Bronchial smooth muscle cell (primary cell): ENCODE measurements around the gene DNAJB11. TPM values are rescaled to one million over a fixed set of nuclear protein-coding genes. Genes with fewer than 3 reads are reported as not detected.

Experiments
- total RNA-seq: library from RNA; depleted of rRNA; stranded (reverse); fragments of >200 nt; gene quantifications from 2 replicates; pipeline ENCODE4 v1.2.1, GENCODE V29; 2014

DNAJB11 gene
- total RNA-seq: 21.9 and 37.7 TPM in 2 replicates

DNA sequence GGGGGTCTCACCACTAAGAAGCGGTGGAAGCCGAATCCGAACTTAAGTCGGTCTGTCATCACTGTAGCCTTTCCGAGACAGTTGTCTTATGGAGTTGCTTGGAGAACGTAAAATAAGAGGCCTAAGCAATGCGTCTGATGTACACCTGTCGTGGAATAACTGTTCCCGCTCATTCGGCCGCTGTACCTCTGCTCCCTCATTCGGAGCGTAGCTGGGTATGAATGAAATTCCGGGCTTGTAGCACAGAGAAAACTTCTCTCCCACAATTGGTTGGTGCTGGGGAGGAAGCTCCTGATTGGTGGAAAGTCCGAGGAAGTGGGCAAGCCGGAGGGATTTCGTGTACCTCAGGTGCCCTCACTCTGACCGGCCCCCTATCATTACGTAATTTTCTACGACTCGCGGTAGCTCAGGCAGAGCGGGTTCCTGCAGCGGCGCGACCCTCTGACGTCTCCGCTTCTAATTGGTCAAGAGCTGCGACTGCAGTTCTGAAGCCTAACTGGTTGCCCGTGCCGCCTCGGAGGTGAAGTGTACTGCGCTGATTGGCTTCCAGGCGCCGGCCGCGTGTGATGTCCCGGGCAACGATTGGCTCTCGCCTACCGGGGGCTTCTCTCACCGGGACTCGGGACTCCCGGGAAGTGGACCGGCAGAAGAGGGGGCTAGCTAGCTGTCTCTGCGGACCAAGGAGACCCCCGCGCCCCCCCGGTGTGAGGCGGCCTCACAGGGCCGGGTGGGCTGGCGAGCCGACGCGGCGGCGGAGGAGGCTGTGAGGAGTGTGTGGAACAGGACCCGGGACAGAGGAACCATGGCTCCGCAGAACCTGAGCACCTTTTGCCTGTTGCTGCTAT, at the start of gene DNAJB11:
Gene DNAJB11 (plus strand): TSS at position 625 of the 845 bp plus-strand sequence. CDS start 178 bp downstream, at position 803.

GRCh38 chr3:186544281-186544680, 26.2 kb upstream of the DNAJB11 start, which contains the start of gene CRYGS:
CRYGS (minus strand) TSS chr3:186544380; CDS start chr3:186544326, 54 bp downstream.

DNA sequence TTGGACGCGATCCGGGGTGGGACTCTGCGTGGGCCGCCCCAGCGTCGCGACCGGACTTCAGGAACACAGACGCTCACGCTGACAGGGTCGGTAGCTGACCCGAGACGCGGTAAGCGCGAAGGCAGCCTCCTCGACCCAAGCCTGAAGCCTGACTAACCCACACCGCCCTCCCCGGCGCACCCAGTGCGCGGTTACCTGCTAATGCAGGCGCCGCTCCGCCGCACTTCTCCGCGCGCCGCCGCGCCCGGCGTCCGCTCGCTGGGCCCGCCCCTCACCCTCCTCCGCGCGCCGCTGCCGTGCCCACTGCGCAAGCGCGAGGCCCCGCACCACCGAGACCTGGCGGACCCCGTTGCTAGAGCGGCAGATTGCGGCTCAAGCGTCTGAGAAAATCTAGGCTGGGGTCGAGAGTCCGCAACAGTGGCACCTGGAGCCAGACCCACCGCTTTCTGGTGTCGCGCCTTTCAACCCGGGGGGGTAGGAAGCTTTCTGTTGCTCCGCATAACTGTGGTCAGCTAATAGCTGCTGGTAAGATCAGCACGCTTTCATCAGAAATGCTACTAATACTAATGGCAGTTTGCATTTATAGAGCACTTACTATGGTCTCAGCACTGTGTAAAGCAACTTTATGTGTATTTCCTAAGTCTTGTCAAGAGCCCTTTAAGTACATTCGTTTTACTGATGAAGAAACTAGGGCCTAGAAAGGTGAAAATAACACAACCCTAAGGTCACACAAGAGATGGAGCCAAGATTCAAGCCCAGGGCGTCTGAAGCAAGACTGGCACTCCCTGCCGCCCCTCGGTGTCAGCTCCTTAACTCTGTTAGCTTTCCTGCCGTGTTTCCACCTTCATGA, 3.2 kb upstream of the DNAJB11 start, which contains the start of gene TBCCD1:
Gene TBCCD1 (minus strand): TSS at position 268 of the 850 bp plus-strand sequence. CDS start 3,010 bp downstream, outside the sequence.

GRCh38 chr3:186612721-186613636, 42.5 kb downstream of the DNAJB11 start, which contains the start of gene AHSG:
AHSG (plus strand) TSS chr3:186613060; CDS start chr3:186613142, 82 bp downstream.

Other genes starting within 250 kb of the DNAJB11 start
- 2.5 TPM in 1 of 2 replicates, not detected in the other for gene DGKG, start 208.5 kb upstream of the DNAJB11 start, total RNA-seq
- gene CRYGS, start 26.3 kb upstream of the DNAJB11 start, total RNA-seq: 0.79 and 0.94 TPM in 2 replicates
- gene TBCCD1, start 3.4 kb upstream of the DNAJB11 start, total RNA-seq: 9.0 and 10.6 TPM in 2 replicates
- not detected in 2 replicates for gene AHSG, start 42.3 kb downstream of the DNAJB11 start, total RNA-seq
- not detected in 2 replicates for gene FETUB, start 69.7 kb downstream of the DNAJB11 start, total RNA-seq
- gene HRG, start 95.3 kb downstream of the DNAJB11 start, total RNA-seq: not detected in 2 replicates
- not detected in 2 replicates for gene KNG1, start 146.6 kb downstream of the DNAJB11 start, total RNA-seq
- gene EIF4A2, start 212.9 kb downstream of the DNAJB11 start, total RNA-seq: 877 and 1,165 TPM in 2 replicates
- 10.5 and 11.0 TPM in 2 replicates for gene RFC4, start 235.8 kb downstream of the DNAJB11 start, total RNA-seq